Sciatic nerve (tissue), 2 donors: Measurements from ENCODE around the gene SHANK1. TPM values are rescaled to one million over a fixed set of nuclear protein-coding genes. Genes with fewer than 3 reads are reported as not detected.

ENCODE experiments used
- ATAC-seq: fragments of 200-7000 bp; cut with Tn5 transposase; one replicate; pipeline ENCODE4 v1.9.1; 2020; ENCODE audit warnings: mild to moderate bottlenecking, moderate library complexity
- DNase-seq: peaks from one replicate; pipeline ENCODE4 v3.0.0-alpha.2; 2020; ENCODE audit warnings: low spot score
- intact Hi-C: fragments of 100-400 bp; cut with DNase I; formaldehyde crosslinking; loops from one replicate; pipeline ENCODE4 v1.14.2; 2022
- total RNA-seq: library from RNA; stranded (reverse); fragmentation: NEBNext Ultra II Directional; extraction: Animal tissue kit (Norgen Biotek cat#: 25700); gene quantifications from one replicate; pipeline ENCODE4 v1.2.1, GENCODE V29; 2021
- donor health status: DM: no; HTN: no; CAD: no.
- donor health status: DM: no; HTN: no; CAD: no.

Gene SHANK1
- total RNA-seq, 1 donor from 2014 or later: 1.4 TPM

- intact Hi-C loops: no loop called here
- DNase-seq (no peak), ATAC-seq (no peak)
These were observed 16.7 kb upstream of the SHANK1 start for GRCh38 chr19:50736338-50736737.

- intact Hi-C loops: no loop called here
- DNase-seq: no peak
- no peak for ATAC-seq
These were observed 16.3 kb upstream of the SHANK1 start for GRCh38 chr19:50735869-50736268.

- intact Hi-C loops: no loop called here
- DNase-seq (no peak), ATAC-seq (no peak)
These were observed 10.3 kb upstream of the SHANK1 start for GRCh38 chr19:50729894-50730293.

- ATAC-seq: peak; percentile 68
- DNase-seq: peak; percentile 91
- intact Hi-C loops: no loop called here
These were observed 8.6 kb upstream of the SHANK1 start for GRCh38 chr19:50728084-50728737.

GRCh38 chr19:50725911-50726230 lies 6.3 kb upstream of the SHANK1 start:
- ATAC-seq: no peak
- intact Hi-C loops: no loop called here

GRCh38 chr19:50725218-50725910 lies 5.8 kb upstream of the SHANK1 start:
- ATAC-seq (peak; percentile 8), DNase-seq (no peak)
- intact Hi-C loops: no loop called here

More at GRCh38 chr19:50725911-50726230, 6.3 kb upstream of the SHANK1 start:
- no peak for DNase-seq

GRCh38 chr19:50724522-50725217 lies 5.1 kb upstream of the SHANK1 start:
- DNase-seq (peak; percentile 100), ATAC-seq (peak; percentile 97)
- intact Hi-C loops: no loop called here

- DNase-seq (no peak), ATAC-seq (no peak)
- intact Hi-C loops: no loop called here
These were observed 4.3 kb upstream of the SHANK1 start for GRCh38 chr19:50723735-50724521.

GRCh38 chr19:50723069-50723468 lies 3.5 kb upstream of the SHANK1 start, which contains the start of gene CLEC11A:
Gene CLEC11A, plus strand, starts transcription at chr19:50723364. Its CDS starts 162 bp downstream, at chr19:50723526.
- intact Hi-C loops: no loop called here
- DNase-seq (peak; percentile 83), ATAC-seq (peak; percentile 47)

GRCh38 chr19:50722201-50723013 lies 2.8 kb upstream of the SHANK1 start:
- ATAC-seq (no peak), DNase-seq (no peak)
- intact Hi-C loops: no loop called here

- DNase-seq (no peak), ATAC-seq (no peak)
- intact Hi-C loops: no loop called here
These were observed 2.0 kb upstream of the SHANK1 start for GRCh38 chr19:50721441-50722137.

- intact Hi-C loops: no loop called here
- ATAC-seq (no peak), DNase-seq (no peak)
These were observed 1.3 kb upstream of the SHANK1 start for GRCh38 chr19:50720921-50721381.

- intact Hi-C loops: no loop called here
- ATAC-seq: no peak
These were observed 749 bp upstream of the SHANK1 start for GRCh38 chr19:50720181-50720920.

GRCh38 chr19:50719119-50719435 lies 525 bp downstream of the SHANK1 start:
- intact Hi-C loops: no loop called here
- DNase-seq (no peak), ATAC-seq (no peak)

More at GRCh38 chr19:50720181-50720920, 749 bp upstream of the SHANK1 start:
- no peak for DNase-seq

- no peak for ATAC-seq
- no peak for DNase-seq
These were observed 1.1 kb downstream of the SHANK1 start for GRCh38 chr19:50718255-50719118.

GRCh38 chr19:50717891-50718254 lies 1.7 kb downstream of the SHANK1 start:
- no peak for ATAC-seq
- no peak for DNase-seq
- intact Hi-C loops: no loop called here

More at GRCh38 chr19:50718255-50719118, 1.1 kb downstream of the SHANK1 start:
- intact Hi-C loops: no loop called here
